ENCODE data around the gene NTM.
"Not testable (repeated sequence)": the region's sequence is repeated elsewhere in the genome, so short reads cannot be mapped to it uniquely, and the experiment has no call there.

DNA sequence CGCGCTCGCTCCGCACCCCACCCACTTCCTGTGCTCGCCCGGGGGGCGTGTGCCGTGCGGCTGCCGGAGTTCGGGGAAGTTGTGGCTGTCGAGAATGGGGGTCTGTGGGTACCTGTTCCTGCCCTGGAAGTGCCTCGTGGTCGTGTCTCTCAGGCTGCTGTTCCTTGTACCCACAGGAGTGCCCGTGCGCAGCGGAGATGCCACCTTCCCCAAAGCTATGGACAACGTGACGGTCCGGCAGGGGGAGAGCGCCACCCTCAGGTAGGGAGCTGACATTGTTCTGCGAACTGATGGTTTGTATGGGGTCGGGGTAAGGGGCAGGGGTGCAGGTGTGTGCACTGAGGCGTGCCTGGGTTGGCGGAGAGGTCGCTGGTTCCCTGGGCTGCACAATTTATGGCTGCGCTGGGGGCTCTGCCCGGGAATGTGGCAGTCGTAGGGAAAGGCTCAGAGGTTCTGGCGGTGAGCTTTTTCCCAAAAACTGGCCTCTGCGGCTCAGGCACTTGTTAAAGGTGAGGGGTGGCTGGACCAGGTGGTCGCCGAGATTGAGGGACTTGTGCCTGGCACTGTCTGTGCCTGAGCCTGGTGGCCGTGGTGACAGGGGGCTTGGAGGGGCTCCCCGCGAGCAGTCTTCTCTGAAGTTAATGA, 541.1 kb downstream of the NTM start:
- TF ChIP-seq POLR2AphosphoS5 (IDR thresholded peaks at IDR 0.05; ENCODE audit: borderline replicate concordance, low read depth, low read length); EZH2 (IDR thresholded peaks at IDR 0.05); FOXP2 (optimal IDR thresholded peaks at IDR 0.05; ENCODE audit: control extremely low read depth, extremely low read length, insufficient read depth): not testable (repeated sequence)
